DOHH2 (cell line): ENCODE measurements around the gene TM4SF5.

ENCODE experiments used
- H3F3A ChIP-seq: fragments of 200-600 bp; sonication (generic), shearing (Covaris generic); 2 replicates; pipeline ENCODE4 v1.6.0; 2016; ENCODE audit warnings: antibody characterized with exemption, mild to moderate bottlenecking; ENCODE audit not compliant: control insufficient read depth, insufficient read depth
- H3K27ac ChIP-seq: fragments of 200-600 bp; sonication (generic); 2 replicates; pipeline ENCODE4 v1.5.1; 2014; ENCODE audit warnings: low read depth, mild to moderate bottlenecking, low read length, moderate library complexity
- H3K27me3 ChIP-seq: fragments of 200-600 bp; sonication (generic); 2 replicates; pipeline ENCODE4 v1.6.1; 2014; ENCODE audit warnings: mild to moderate bottlenecking, low read length, mixed read lengths; ENCODE audit not compliant: control insufficient read depth
- H3K36me3 ChIP-seq: fragments of 200-600 bp; sonication (generic); 2 replicates; pipeline ENCODE4 v1.6.1; 2014; ENCODE audit warnings: mild to moderate bottlenecking, low read length, moderate library complexity, mixed read lengths; ENCODE audit not compliant: control insufficient read depth
- H3K4me1 ChIP-seq: fragments of 200-600 bp; sonication (generic); 2 replicates; pipeline ENCODE4 v1.6.1; 2014; ENCODE audit warnings: mild to moderate bottlenecking, low read length, mixed read lengths; ENCODE audit not compliant: control insufficient read depth
- H3K4me2 ChIP-seq: fragments of 200-600 bp; sonication (generic); 2 replicates; pipeline ENCODE4 v1.6.0; 2014; ENCODE audit warnings: mild to moderate bottlenecking, low read length, moderate library complexity
- H3K4me3 ChIP-seq: fragments of 200-600 bp; sonication (generic); 2 replicates; pipeline ENCODE4 v1.5.1; 2014; ENCODE audit warnings: mild to moderate bottlenecking, low read length, mixed read lengths
- H3K79me2 ChIP-seq: fragments of 200-600 bp; sonication (generic); 2 replicates; pipeline ENCODE4 v1.6.1; 2014; ENCODE audit warnings: mild to moderate bottlenecking, low read length, mixed read lengths; ENCODE audit not compliant: control insufficient read depth
- H3K9me2 ChIP-seq: fragments of 200-600 bp; sonication (generic); replicated peaks from 2 replicates; pipeline ENCODE4 v1.6.1; 2014; ENCODE audit warnings: mild to moderate bottlenecking, low read length, mixed read lengths; ENCODE audit not compliant: control insufficient read depth
- H3K9me3 ChIP-seq: fragments of 200-600 bp; sonication (generic); 2 replicates; pipeline ENCODE4 v1.6.1; 2014; ENCODE audit warnings: antibody characterized with exemption, low read length, mixed read lengths; ENCODE audit not compliant: control insufficient read depth, insufficient read depth
- H4K20me1 ChIP-seq: fragments of 200-600 bp; sonication (generic); 2 replicates; pipeline ENCODE4 v1.6.0; 2014; ENCODE audit warnings: low read depth, mild to moderate bottlenecking, antibody characterized with exemption, low read length, moderate library complexity; ENCODE audit not compliant: control insufficient read depth, insufficient read depth
- CTCF ChIP-seq: fragments of 200-600 bp; sonication (generic); IDR thresholded peaks from one replicate; pipeline ENCODE4 v1.5.1; 2014; ENCODE audit warnings: antibody characterized with exemption, mild to moderate bottlenecking, low read depth, low read length; ENCODE audit not compliant: poor library complexity, severe bottlenecking
- EZH2phosphoT487 ChIP-seq: fragments of 200-600 bp; sonication (generic); IDR thresholded peaks from 2 replicates; pipeline ENCODE4 v1.6.1; 2017; ENCODE audit warnings: borderline replicate concordance, mild to moderate bottlenecking, antibody characterized with exemption, low read length, moderate library complexity, mixed read lengths

TM4SF5 gene

GRCh38 chr17:4748686-4749085 lies 23.0 kb upstream of the TM4SF5 start:
- no peak for TF ChIP-seq EZH2phosphoT487
- no peak for TF ChIP-seq CTCF
- H3K4me2 ChIP-seq, result no peak overlapping the region

GRCh38 chr17:4750606-4751005 lies 21.1 kb upstream of the TM4SF5 start:
- Histone ChIP-seq H3K36me3 (no peaks in the 10 kb centered on the region), H4K20me1 (no peaks in the 10 kb centered on the region), H3K9me3 (no peaks in the 10 kb centered on the region), H3K9me2 (no peaks in the 10 kb centered on the region), H3K79me2 (no peaks in the 10 kb centered on the region), H3F3A (no peaks in the 10 kb centered on the region), H3K4me3 (no peak overlapping the region), H3K4me2 (no peak overlapping the region), H3K27ac (no peak overlapping the region), H3K4me1 (peaks cover 11% of the 10 kb centered on the region), H3K27me3 (peaks cover 24% of the 10 kb centered on the region)
- TF ChIP-seq CTCF (no peak), EZH2phosphoT487 (no peak)

More at GRCh38 chr17:4748686-4749085, 23.0 kb upstream of the TM4SF5 start:
- Histone ChIP-seq H3K79me2 (no peaks in the 10 kb centered on the region), H3K27me3 (peaks cover 17% of the 10 kb centered on the region), H4K20me1 (no peaks in the 10 kb centered on the region), H3K27ac (no peak overlapping the region), H3K4me3 (no peak overlapping the region), H3K36me3 (no peaks in the 10 kb centered on the region), H3K4me1 (peaks cover 11% of the 10 kb centered on the region), H3K9me3 (no peaks in the 10 kb centered on the region), H3F3A (no peaks in the 10 kb centered on the region), H3K9me2 (no peaks in the 10 kb centered on the region)

GRCh38 chr17:4751932-4752331 lies 19.8 kb upstream of the TM4SF5 start:
- Histone ChIP-seq H4K20me1 (no peaks in the 10 kb centered on the region), H3K27ac (no peak overlapping the region), H3K4me3 (no peak overlapping the region), H3K4me2 (no peak overlapping the region), H3F3A (no peaks in the 10 kb centered on the region), H3K79me2 (no peaks in the 10 kb centered on the region), H3K36me3 (no peaks in the 10 kb centered on the region), H3K9me2 (no peaks in the 10 kb centered on the region), H3K9me3 (no peaks in the 10 kb centered on the region), H3K27me3 (peaks cover 33% of the 10 kb centered on the region), H3K4me1 (peaks cover 11% of the 10 kb centered on the region)
- TF ChIP-seq CTCF (no peak), EZH2phosphoT487 (no peak)
